GM10266 (cell line): ENCODE measurements around the gene KLC4.

ENCODE experiments used
- DNase-seq: peaks from one replicate; pipeline ENCODE4 v3.0.0; 2012; ENCODE audit errors: extremely low spot score
- TF ChIP-seq, protein P1 (sequence below): IDR thresholded peaks from 2 replicates; pipeline ENCODE4 v1.5.1; 2012; ENCODE audit warnings: mild to moderate bottlenecking, low read depth; ENCODE audit not compliant: control insufficient read depth, insufficient read depth; ENCODE audit errors: missing control alignments

KLC4 gene

GRCh38 chr6:43122146-43122545, 62.7 kb downstream of the KLC4 start:
- TF ChIP-seq, protein P1, sequence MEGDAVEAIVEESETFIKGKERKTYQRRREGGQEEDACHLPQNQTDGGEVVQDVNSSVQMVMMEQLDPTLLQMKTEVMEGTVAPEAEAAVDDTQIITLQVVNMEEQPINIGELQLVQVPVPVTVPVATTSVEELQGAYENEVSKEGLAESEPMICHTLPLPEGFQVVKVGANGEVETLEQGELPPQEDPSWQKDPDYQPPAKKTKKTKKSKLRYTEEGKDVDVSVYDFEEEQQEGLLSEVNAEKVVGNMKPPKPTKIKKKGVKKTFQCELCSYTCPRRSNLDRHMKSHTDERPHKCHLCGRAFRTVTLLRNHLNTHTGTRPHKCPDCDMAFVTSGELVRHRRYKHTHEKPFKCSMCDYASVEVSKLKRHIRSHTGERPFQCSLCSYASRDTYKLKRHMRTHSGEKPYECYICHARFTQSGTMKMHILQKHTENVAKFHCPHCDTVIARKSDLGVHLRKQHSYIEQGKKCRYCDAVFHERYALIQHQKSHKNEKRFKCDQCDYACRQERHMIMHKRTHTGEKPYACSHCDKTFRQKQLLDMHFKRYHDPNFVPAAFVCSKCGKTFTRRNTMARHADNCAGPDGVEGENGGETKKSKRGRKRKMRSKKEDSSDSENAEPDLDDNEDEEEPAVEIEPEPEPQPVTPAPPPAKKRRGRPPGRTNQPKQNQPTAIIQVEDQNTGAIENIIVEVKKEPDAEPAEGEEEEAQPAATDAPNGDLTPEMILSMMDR = no peak
- no peak for DNase-seq

DNA sequence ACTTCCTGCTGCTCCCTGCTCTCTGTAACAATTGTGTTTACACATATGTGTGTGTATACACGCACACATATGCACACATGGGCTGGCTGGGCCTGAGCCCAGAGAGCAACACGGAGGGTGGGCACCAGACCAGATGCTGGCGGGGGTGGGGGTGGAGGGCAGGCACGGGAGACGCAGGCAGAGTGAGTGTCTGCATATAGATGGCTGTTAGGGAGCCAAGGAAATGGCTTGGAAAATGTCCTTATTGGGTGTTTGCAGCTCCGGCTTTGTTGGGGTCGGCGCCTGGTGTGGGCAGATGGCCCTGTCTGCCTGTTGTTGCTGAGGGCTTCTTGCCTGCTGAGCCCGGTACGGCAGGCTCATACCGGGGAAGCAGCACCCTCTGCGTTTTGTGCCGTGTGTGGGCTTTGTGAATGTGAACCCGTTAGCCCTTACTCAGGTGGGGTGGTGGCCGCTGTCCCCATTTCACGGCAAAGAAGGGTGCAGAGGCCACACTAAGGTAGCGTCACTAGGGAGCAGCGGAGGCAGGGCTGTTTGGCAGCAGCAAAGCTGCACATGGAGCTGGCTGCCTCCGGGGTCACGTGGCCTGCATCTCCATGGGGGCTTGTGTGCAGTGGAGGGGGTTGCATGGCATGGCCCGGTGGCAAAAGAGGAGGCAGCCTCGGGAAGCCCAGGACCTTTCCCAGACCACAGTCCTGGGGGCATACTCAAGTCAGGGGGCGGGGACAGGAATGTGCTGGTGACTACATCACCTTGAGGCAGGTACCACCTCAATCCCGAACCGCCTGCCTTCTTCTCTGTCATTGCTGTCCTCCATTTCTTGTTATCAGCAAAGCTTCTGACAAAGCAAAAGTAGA, 64.3 kb downstream of the KLC4 start:
- TF ChIP-seq, protein P1 = no peak
- no peak for DNase-seq

DNA sequence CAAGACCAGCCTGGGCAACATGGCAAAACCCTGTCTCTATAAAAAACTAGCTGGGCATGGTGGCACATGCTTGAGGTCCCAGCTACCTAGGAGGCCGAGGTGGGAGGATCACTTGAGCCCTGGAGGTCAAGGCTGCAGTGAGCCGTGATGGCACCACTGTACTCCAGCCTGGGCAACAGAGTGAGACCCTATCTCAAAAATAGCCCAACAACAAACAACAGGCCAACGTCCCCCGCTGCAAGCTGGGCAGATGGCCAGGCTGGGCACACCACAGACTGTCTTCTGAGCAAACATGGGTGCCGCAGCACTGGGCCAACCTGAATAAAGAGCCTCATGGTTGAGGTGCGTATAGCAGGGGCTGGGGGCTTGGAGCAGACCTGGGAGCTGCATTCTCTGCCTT, 65.0 kb downstream of the KLC4 start:
- TF ChIP-seq, protein P1 = no peak
- DNase-seq = no peak
